T-cell (primary cell): ENCODE results near the gene TPPP. TPM values are rescaled to one million over a fixed set of nuclear protein-coding genes. Genes with fewer than 3 reads are reported as not detected.

Experiments
- ATAC-seq, 4 experiments: fragments of 200-7000 bp in 3 of 4; fragments of 150-1000 bp in 1 of 4; cut with Tn5 transposase; replicated peaks in 1 of 4; 1 replicate in 3 of 4; 2 replicates in 1 of 4; pipeline ENCODE4 v1.10.0; 2021; ENCODE audit warnings: moderate library complexity in 3 of 4, mild to moderate bottlenecking in 2 of 4, moderate number of reproducible peaks in 1 of 4
- CTCF ChIA-PET, 2 donors: fragments of 300-600 bp; sonication (Branson Sonifier 250); formaldehyde crosslinking; loops; one replicate each; lab custom pipeline; 2022; ENCODE audit warnings: antibody characterized with exemption in 2 of 2; lab: Charles Lee
- POLR2A ChIA-PET, 2 donors: fragments of 300-600 bp; sonication (Branson Sonifier 250); formaldehyde crosslinking; loops; one replicate each; lab custom pipeline; 2022; ENCODE audit warnings: antibody characterized with exemption in 2 of 2; lab: Charles Lee
- DNase-seq, 35 experiments: peaks; one replicate each; pipeline versions ENCODE4 v3.0.0 to v3.0.0-alpha.2; 2013 to 2023
- H3K27ac ChIP-seq: one replicate; pipeline ENCODE4 v1.5.1; 2013; ENCODE audit warnings: low read length
- H3K27me3 ChIP-seq, 2 experiments: replicated peaks in 1 of 2; 1 replicate in 1 of 2; 2 replicates in 1 of 2; pipeline versions ENCODE4 v1.6.1 to v1.7.0; 2013; ENCODE audit warnings: low read length in 1 of 2, mixed read lengths in 1 of 2; ENCODE audit not compliant: control insufficient read depth in 2 of 2, insufficient read depth in 2 of 2; ENCODE audit errors: extremely low read depth in 1 of 2
- H3K36me3 ChIP-seq, 2 donors: 1 replicate in 1 of 2; 2 replicates in 1 of 2; pipeline versions ENCODE4 v1.6.1 to v1.7.0; 2013; ENCODE audit warnings: low read length in 1 of 2; ENCODE audit not compliant: control insufficient read depth in 2 of 2, insufficient read depth in 1 of 2; ENCODE audit errors: extremely low read depth in 1 of 2
- H3K4me1 ChIP-seq, 2 experiments: 1 replicate in 1 of 2; 2 replicates in 1 of 2; pipeline versions ENCODE4 v1.6.1 to v1.7.0; 2013; ENCODE audit warnings: low read length in 2 of 2, mixed read lengths in 1 of 2; ENCODE audit not compliant: insufficient read depth in 2 of 2, control insufficient read depth in 1 of 2; ENCODE audit errors: extremely low read depth in 1 of 2
- H3K4me3 ChIP-seq, 2 donors: 1 replicate in 1 of 2; 2 replicates in 1 of 2; pipeline versions ENCODE4 v1.5.1 to v1.7.0; 2013; ENCODE audit warnings: mild to moderate bottlenecking in 2 of 2, low read length in 1 of 2, moderate library complexity in 1 of 2; ENCODE audit not compliant: control insufficient read depth in 1 of 2; ENCODE audit errors: extremely low read depth in 1 of 2
- H3K9me3 ChIP-seq: 2 replicates; pipeline ENCODE4 v1.7.0; 2013
- H3K27ac Mint-ChIP-seq, 2 donors: one replicate each; pipeline ENCODE4 v1.8.0; 2020 to 2021; ENCODE audit warnings: mild to moderate bottlenecking in 2 of 2, mixed read lengths in 2 of 2
- H3K27me3 Mint-ChIP-seq, 2 donors: one replicate each; pipeline ENCODE4 v1.8.0; 2021 to 2022; ENCODE audit warnings: mixed read lengths in 2 of 2
- H3K36me3 Mint-ChIP-seq: one replicate; pipeline ENCODE4 v1.8.0; 2021; ENCODE audit warnings: mixed read lengths
- H3K4me1 Mint-ChIP-seq, 3 donors: one replicate each; pipeline ENCODE4 v1.8.0; 2020 to 2022; ENCODE audit warnings: mixed read lengths in 3 of 3, mild to moderate bottlenecking in 1 of 3
- H3K4me3 Mint-ChIP-seq, 3 donors: one replicate each; pipeline ENCODE4 v1.8.0; 2020 to 2022; ENCODE audit warnings: mild to moderate bottlenecking in 3 of 3, mixed read lengths in 3 of 3, moderate library complexity in 3 of 3
- H3K9me3 Mint-ChIP-seq, 3 donors: one replicate each; pipeline ENCODE4 v1.8.0; 2020 to 2022; ENCODE audit warnings: mixed read lengths in 3 of 3
- WGBS: methylation state at CpG from one replicate; pipeline ENCODE4 v1.1.5; 2013; ENCODE audit warnings: missing lambda C conversion rate; ENCODE audit not compliant: insufficient coverage; 5-methylcytosine and 5-hydroxymethylcytosine counted together
- total RNA-seq, 35 experiments: library from RNA in 6 of 35; stranded (reverse) in 6 of 35; fragments of 120-200 nt in 1 of 35; gene quantifications; one replicate each; pipeline versions ENCODE4 v1.2.1 to v1.2.4 and lab custom pipeline; 2013 to 2026

TPPP gene
- total RNA-seq, 5 donors from 2014 or later (not counting 1 experiment from before 2014, with no cell fraction given): 0.73 to 8.2 (median 1.1) TPM

DNA sequence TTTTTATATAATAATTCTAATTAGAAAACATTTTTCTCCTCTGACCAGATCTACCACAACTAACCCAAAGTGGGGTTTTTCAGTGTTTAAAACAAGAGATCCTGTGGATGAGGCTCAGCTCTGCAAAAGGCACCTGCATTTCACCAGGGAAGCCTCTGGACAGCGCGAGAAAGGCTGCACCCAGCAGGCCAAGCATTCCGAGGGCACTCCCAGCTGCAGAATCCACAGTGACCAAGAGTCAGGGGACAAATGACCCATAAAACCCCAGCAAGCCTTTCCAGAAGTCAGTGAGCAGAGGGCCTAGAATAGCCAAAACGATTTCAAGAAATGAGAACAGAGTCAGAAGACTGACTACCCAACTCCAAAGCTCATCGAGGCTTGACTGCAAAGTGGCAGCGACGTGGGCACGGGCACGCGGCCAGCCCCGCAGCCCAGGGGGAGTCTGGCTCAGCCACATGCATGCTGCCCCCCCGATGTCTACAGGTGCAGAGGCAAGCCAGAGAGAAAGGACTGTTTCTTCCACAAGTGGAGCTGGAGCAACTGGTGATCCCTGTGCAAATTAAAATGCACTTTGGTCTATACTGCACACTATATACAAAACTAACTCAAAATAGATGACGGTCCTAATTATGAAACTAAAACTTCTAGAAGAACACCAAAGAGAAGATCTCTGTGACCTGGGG lies 26.2 kb downstream of the TPPP start:
- Histone ChIP-seq H3K4me3 (no peak overlapping the region), H3K27ac (no peak overlapping the region), H3K4me1 (peaks cover 0 to 7% of the 10 kb centered on the region in 2 experiments), H3K9me3 (no peaks in the 10 kb centered on the region), H3K36me3 (peaks cover 17 to 21% of the 10 kb centered on the region in 2 donors), H3K27me3 (peaks cover 0 to 4% of the 10 kb centered on the region in 2 experiments)
- DNase-seq (no peak), ATAC-seq (no peak)
- Mint-ChIP-seq H3K36me3 (peaks cover 5% of the 10 kb centered on the region), H3K4me3 (no peak overlapping the region), H3K27ac (no peak overlapping the region), H3K4me1 (peaks cover 0 to 4% (median 2%) of the 10 kb centered on the region in 3 donors), H3K27me3 (no peaks in the 10 kb centered on the region), H3K9me3 (no peaks in the 10 kb centered on the region)
- ChIA-PET POLR2A (no interaction called here), CTCF (interaction anchor here in 1 of 2 donors (0.6 kb wide), 1 partner anchor 237 kb away, joined by 3 read pairs; no protein-coding TSS in a partner anchor)
- WGBS: 96% methylated on average over 12 of the region's 13 CpGs

- DNase-seq (no peak), ATAC-seq (no peak)
- no peaks in the 10 kb centered on the region for H3K27me3 ChIP-seq
- 97% methylated on average over 33 of the region's 40 CpGs for WGBS
- H3K27me3 Mint-ChIP-seq: no peaks in the 10 kb centered on the region
- no peaks in the 10 kb centered on the region for H3K9me3 Mint-ChIP-seq
- CTCF ChIA-PET: interaction anchor here in 1 of 2 donors (0.6 kb wide), 1 partner anchor 238 kb away, joined by 3 read pairs; no protein-coding TSS in a partner anchor
- no peaks in the 10 kb centered on the region for H3K9me3 ChIP-seq
- H3K36me3 Mint-ChIP-seq: peaks cover 9% of the 10 kb centered on the region
- POLR2A ChIA-PET: no interaction called here
- peaks cover 20 to 24% of the 10 kb centered on the region in 2 donors for H3K36me3 ChIP-seq
- H3K4me1 ChIP-seq: no peaks in the 10 kb centered on the region
- H3K4me3 ChIP-seq: no peak overlapping the region
- H3K27ac ChIP-seq: no peak overlapping the region
- H3K4me3 Mint-ChIP-seq: no peak overlapping the region
- H3K4me1 Mint-ChIP-seq: no peaks in the 10 kb centered on the region
- no peak overlapping the region for H3K27ac Mint-ChIP-seq
These were observed 27.0 kb downstream of the TPPP start for GRCh38 chr5:665956-666711.

- ATAC-seq (no peak), DNase-seq (no peak)
- ChIA-PET CTCF (no interaction called here), POLR2A (no interaction called here)
- Mint-ChIP-seq H3K36me3 (peaks cover 13% of the 10 kb centered on the region), H3K27me3 (no peaks in the 10 kb centered on the region), H3K4me1 (no peaks in the 10 kb centered on the region), H3K27ac (no peak overlapping the region), H3K4me3 (no peak overlapping the region), H3K9me3 (no peaks in the 10 kb centered on the region)
- Histone ChIP-seq H3K4me3 (no peak overlapping the region), H3K36me3 (peaks cover 20 to 26% of the 10 kb centered on the region in 2 donors), H3K9me3 (no peaks in the 10 kb centered on the region), H3K27me3 (no peaks in the 10 kb centered on the region), H3K27ac (no peak overlapping the region), H3K4me1 (no peaks in the 10 kb centered on the region)
- 82% methylated on average over 4 of the region's 8 CpGs for WGBS
These were observed 27.6 kb downstream of the TPPP start for GRCh38 chr5:665541-665955.

DNA sequence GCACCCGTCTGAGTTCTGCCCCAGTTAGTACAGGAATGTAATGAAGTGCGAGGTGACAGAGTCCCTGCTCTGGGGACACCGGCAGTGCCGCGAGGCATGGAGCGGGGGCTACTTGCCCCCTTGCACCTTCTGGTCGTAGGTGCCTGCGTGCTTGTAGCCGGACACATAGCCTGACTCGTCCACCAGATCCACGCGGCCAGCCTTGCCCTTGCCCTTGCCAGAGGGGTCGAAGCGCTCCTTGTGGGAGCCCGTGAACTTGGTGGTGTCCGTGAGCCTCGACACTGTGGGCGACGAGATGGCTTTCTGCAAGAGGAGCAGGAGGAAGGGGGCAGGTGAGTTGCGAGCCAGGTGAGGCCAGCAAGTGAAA lies 28.2 kb downstream of the TPPP start:
- CTCF ChIA-PET: no interaction called here
- no peak overlapping the region for H3K4me3 ChIP-seq
- H3K4me1 ChIP-seq: no peaks in the 10 kb centered on the region
- Mint-ChIP-seq H3K27ac (no peak overlapping the region), H3K4me1 (no peaks in the 10 kb centered on the region), H3K36me3 (peaks cover 18% of the 10 kb centered on the region), H3K4me3 (no peak overlapping the region), H3K9me3 (no peaks in the 10 kb centered on the region), H3K27me3 (no peaks in the 10 kb centered on the region)
- DNase-seq (no peak), ATAC-seq (no peak)
- WGBS: 88% methylated on average over 17 of the region's 20 CpGs
- no peaks in the 10 kb centered on the region for H3K9me3 ChIP-seq
- peaks cover 24 to 30% of the 10 kb centered on the region in 2 donors for H3K36me3 ChIP-seq
- no peak overlapping the region for H3K27ac ChIP-seq
- no peaks in the 10 kb centered on the region for H3K27me3 ChIP-seq
- POLR2A ChIA-PET: no interaction called here

GRCh38 chr5:664343-664993 lies 28.7 kb downstream of the TPPP start:
- H3K27me3 Mint-ChIP-seq: no peaks in the 10 kb centered on the region
- Histone ChIP-seq H3K9me3 (no peaks in the 10 kb centered on the region), H3K4me3 (no peak overlapping the region), H3K36me3 (peaks cover 24 to 34% of the 10 kb centered on the region in 2 donors), H3K4me1 (no peaks in the 10 kb centered on the region), H3K27me3 (no peaks in the 10 kb centered on the region), H3K27ac (no peak overlapping the region)
- H3K4me1 Mint-ChIP-seq: no peaks in the 10 kb centered on the region
- WGBS: 95% methylated on average over 23 of the region's 24 CpGs
- H3K9me3 Mint-ChIP-seq: no peaks in the 10 kb centered on the region
- DNase-seq (no peak), ATAC-seq (no peak)
- peaks cover 22% of the 10 kb centered on the region for H3K36me3 Mint-ChIP-seq
- no peak overlapping the region for H3K27ac Mint-ChIP-seq
- POLR2A ChIA-PET: no interaction called here
- CTCF ChIA-PET: no interaction called here
- H3K4me3 Mint-ChIP-seq: no peak overlapping the region

GRCh38 chr5:663436-664342 lies 29.5 kb downstream of the TPPP start:
- no peaks in the 10 kb centered on the region for H3K27me3 ChIP-seq
- Mint-ChIP-seq H3K9me3 (no peaks in the 10 kb centered on the region), H3K27me3 (no peaks in the 10 kb centered on the region), H3K4me3 (no peak overlapping the region), H3K36me3 (peaks cover 28% of the 10 kb centered on the region), H3K4me1 (no peaks in the 10 kb centered on the region), H3K27ac (no peak overlapping the region)
- no peaks in the 10 kb centered on the region for H3K4me1 ChIP-seq
- CTCF ChIA-PET: no interaction called here
- WGBS: 97% methylated on average over 33 of the region's 38 CpGs
- POLR2A ChIA-PET: no interaction called here
- H3K27ac ChIP-seq: no peak overlapping the region
- peaks cover 24 to 40% of the 10 kb centered on the region in 2 donors for H3K36me3 ChIP-seq
- no peak overlapping the region for H3K4me3 ChIP-seq
- ATAC-seq: no peak
- DNase-seq: no peak
- H3K9me3 ChIP-seq: no peaks in the 10 kb centered on the region
